ENCODE measurements around the gene FCN2. TPM values are rescaled to one million over a fixed set of nuclear protein-coding genes. Genes with fewer than 3 reads are reported as not detected.

FCN2 gene
- total and polyA plus RNA-seq, 4 donors = 23.6 to 186 (median 121) TPM

DNA sequence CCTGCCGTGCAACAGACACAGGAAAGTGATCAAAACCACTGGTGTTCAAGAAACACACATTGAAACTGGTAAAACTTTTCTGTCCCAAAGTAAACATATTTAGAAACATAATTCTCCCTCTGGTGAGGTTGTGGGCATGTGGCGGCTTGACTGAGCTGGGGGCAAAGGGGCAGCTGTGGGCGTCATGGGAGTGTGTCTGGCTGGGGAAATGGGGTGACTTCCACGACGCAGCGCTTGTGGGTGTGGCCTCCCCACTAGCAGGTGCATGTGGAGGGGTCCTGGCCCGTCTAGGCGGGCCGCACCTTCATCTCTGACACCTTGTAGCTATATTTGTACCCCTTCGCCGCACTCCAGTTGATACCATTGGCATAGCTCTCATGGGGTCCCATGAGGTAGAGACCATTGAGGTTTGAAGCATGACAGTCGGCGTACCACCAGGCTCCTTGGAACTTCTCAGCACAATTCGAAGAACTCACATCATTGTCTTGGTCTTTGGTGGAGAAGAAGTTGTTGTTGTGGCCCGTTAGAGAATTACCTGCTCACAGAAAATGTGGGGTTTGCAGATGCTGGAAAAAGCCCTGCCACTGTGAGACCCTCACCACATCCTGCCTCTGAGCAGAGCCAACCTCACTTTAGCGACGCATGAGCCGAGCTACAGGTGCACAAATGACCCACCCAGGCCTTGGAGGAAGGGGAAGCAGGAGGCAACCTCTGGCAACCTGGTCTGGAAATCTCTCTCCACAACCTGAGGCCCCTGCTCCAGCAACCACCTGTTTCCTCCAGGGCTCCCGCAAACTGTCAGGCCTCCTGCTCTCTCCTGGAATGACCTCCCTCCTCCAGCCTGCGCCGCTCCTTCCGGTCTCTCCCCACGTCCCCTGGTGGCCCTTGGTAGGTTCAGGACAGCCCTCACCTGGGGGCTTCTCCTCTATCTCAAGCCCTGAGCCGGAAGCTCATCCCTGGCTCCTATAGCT lies 29.2 kb downstream of the FCN2 start:
- 83% methylated on average over 24 of the region's 24 CpGs for WGBS
- no peaks in the 10 kb centered on the region for H3K27me3 ChIP-seq (ENCODE audit: control insufficient read depth in 4 of 4, insufficient read depth in 4 of 4, low read length in 3 of 4)
- H3K4me1 ChIP-seq (ENCODE audit: control insufficient read depth in 4 of 4, insufficient read depth in 4 of 4, low read length in 3 of 4) = no peaks in the 10 kb centered on the region
- H3K4me3 ChIP-seq (ENCODE audit: low read depth in 1 of 3, low read length in 3 of 3) = no peak overlapping the region
- TF ChIP-seq RXRA (IDR thresholded peaks at IDR 0.05) (no peak), JUND (IDR thresholded peaks at IDR 0.05) (no peak)
- TF ChIP-seq, protein P1, sequence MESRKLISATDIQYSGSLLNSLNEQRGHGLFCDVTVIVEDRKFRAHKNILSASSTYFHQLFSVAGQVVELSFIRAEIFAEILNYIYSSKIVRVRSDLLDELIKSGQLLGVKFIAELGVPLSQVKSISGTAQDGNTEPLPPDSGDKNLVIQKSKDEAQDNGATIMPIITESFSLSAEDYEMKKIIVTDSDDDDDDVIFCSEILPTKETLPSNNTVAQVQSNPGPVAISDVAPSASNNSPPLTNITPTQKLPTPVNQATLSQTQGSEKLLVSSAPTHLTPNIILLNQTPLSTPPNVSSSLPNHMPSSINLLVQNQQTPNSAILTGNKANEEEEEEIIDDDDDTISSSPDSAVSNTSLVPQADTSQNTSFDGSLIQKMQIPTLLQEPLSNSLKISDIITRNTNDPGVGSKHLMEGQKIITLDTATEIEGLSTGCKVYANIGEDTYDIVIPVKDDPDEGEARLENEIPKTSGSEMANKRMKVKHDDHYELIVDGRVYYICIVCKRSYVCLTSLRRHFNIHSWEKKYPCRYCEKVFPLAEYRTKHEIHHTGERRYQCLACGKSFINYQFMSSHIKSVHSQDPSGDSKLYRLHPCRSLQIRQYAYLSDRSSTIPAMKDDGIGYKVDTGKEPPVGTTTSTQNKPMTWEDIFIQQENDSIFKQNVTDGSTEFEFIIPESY (IDR thresholded peaks at IDR 0.05) = no peak
- TF ChIP-seq, protein P2, sequence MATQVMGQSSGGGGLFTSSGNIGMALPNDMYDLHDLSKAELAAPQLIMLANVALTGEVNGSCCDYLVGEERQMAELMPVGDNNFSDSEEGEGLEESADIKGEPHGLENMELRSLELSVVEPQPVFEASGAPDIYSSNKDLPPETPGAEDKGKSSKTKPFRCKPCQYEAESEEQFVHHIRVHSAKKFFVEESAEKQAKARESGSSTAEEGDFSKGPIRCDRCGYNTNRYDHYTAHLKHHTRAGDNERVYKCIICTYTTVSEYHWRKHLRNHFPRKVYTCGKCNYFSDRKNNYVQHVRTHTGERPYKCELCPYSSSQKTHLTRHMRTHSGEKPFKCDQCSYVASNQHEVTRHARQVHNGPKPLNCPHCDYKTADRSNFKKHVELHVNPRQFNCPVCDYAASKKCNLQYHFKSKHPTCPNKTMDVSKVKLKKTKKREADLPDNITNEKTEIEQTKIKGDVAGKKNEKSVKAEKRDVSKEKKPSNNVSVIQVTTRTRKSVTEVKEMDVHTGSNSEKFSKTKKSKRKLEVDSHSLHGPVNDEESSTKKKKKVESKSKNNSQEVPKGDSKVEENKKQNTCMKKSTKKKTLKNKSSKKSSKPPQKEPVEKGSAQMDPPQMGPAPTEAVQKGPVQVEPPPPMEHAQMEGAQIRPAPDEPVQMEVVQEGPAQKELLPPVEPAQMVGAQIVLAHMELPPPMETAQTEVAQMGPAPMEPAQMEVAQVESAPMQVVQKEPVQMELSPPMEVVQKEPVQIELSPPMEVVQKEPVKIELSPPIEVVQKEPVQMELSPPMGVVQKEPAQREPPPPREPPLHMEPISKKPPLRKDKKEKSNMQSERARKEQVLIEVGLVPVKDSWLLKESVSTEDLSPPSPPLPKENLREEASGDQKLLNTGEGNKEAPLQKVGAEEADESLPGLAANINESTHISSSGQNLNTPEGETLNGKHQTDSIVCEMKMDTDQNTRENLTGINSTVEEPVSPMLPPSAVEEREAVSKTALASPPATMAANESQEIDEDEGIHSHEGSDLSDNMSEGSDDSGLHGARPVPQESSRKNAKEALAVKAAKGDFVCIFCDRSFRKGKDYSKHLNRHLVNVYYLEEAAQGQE (IDR thresholded peaks at IDR 0.05) = no peak
- TF ChIP-seq, protein P3, sequence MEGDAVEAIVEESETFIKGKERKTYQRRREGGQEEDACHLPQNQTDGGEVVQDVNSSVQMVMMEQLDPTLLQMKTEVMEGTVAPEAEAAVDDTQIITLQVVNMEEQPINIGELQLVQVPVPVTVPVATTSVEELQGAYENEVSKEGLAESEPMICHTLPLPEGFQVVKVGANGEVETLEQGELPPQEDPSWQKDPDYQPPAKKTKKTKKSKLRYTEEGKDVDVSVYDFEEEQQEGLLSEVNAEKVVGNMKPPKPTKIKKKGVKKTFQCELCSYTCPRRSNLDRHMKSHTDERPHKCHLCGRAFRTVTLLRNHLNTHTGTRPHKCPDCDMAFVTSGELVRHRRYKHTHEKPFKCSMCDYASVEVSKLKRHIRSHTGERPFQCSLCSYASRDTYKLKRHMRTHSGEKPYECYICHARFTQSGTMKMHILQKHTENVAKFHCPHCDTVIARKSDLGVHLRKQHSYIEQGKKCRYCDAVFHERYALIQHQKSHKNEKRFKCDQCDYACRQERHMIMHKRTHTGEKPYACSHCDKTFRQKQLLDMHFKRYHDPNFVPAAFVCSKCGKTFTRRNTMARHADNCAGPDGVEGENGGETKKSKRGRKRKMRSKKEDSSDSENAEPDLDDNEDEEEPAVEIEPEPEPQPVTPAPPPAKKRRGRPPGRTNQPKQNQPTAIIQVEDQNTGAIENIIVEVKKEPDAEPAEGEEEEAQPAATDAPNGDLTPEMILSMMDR (IDR thresholded peaks at IDR 0.05; ENCODE audit: low read depth, low read length, missing input control) = no peak
- H3K27ac ChIP-seq (ENCODE audit: low read depth in 1 of 2, low read length in 2 of 2) = no peak overlapping the region
- no peaks in the 10 kb centered on the region for H3K9me3 ChIP-seq (ENCODE audit: control insufficient read depth in 4 of 4, low read length in 3 of 4)
- H3K9ac ChIP-seq (ENCODE audit: low read depth in 1 of 2, low read length in 2 of 2) = no peak overlapping the region
- no peaks in the 10 kb centered on the region for H3K36me3 ChIP-seq (ENCODE audit: control insufficient read depth in 4 of 4, insufficient read depth in 3 of 4, low read depth in 1 of 4, low read length in 3 of 4)
- peak; percentile 5 for DNase-seq (ENCODE audit: low spot score)

DNA sequence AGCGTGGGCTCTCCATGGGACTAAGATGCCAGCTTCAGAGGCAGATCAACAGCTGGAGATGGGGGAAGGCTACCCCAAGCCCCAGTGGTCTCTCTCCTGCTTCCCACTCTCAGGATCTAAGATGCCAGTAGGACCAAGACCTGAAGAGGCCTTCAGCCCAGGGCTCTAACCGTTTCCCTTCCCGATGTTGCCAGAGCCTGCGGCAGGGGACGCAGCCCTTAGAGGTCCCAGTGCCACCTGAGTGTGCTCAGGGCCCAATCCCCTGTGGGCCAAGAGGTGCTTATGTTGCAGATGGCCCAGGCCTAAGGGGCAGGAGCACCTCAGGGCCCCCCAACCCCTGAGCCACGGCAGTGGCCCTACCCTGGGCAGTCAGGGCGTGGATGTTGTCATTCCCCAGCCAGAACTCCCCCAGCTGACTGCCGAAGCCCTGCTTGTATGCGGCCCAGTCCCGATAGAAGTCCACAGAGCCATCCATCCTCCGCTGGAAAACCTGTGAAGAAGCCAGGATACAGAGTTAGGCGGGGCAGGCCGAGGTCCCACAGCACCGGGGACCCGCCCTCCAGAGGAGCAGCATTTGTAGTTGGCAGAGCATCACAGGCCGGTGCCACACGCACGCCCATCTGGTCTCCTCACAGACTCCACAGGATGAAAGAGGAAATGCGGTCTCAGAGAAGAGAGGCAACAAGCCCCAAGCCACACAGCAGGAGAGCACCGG lies 31.7 kb downstream of the FCN2 start:
- TF ChIP-seq RXRA (IDR thresholded peaks at IDR 0.05) = no peak
- no peak overlapping the region for H3K27ac ChIP-seq (ENCODE audit: low read depth in 1 of 2, low read length in 2 of 2)
- no peaks in the 10 kb centered on the region for H3K9me3 ChIP-seq (ENCODE audit: control insufficient read depth in 4 of 4, low read length in 3 of 4)
- no peak overlapping the region for H3K9ac ChIP-seq (ENCODE audit: low read depth in 1 of 2, low read length in 2 of 2)
- H3K36me3 ChIP-seq (ENCODE audit: control insufficient read depth in 4 of 4, insufficient read depth in 3 of 4, low read depth in 1 of 4, low read length in 3 of 4) = no peaks in the 10 kb centered on the region
- peak; percentile 23 for DNase-seq (ENCODE audit: low spot score)
- no peaks in the 10 kb centered on the region for H3K27me3 ChIP-seq (ENCODE audit: control insufficient read depth in 4 of 4, insufficient read depth in 4 of 4, low read length in 3 of 4)
- no peak overlapping the region for H3K4me3 ChIP-seq (ENCODE audit: low read depth in 1 of 3, low read length in 3 of 3)
- 84% methylated on average over 20 of the region's 20 CpGs for WGBS
- no peaks in the 10 kb centered on the region for H3K4me1 ChIP-seq (ENCODE audit: control insufficient read depth in 4 of 4, insufficient read depth in 4 of 4, low read length in 3 of 4)

All from liver (tissue), 9 donors.